ENCODE results near the gene BBS10. TPM values are rescaled to one million over a fixed set of nuclear protein-coding genes. Genes with fewer than 3 reads are reported as not detected.
"Not testable (repeated sequence)": the region's sequence is repeated elsewhere in the genome, so short reads cannot be mapped to it uniquely, and the experiment has no call there.

Gene BBS10
- total RNA-seq, 5 donors from 2014 or later (not counting 1 experiment from before 2014, with no cell fraction given), result 3.1 to 8.3 (median 7.3) TPM

DNA sequence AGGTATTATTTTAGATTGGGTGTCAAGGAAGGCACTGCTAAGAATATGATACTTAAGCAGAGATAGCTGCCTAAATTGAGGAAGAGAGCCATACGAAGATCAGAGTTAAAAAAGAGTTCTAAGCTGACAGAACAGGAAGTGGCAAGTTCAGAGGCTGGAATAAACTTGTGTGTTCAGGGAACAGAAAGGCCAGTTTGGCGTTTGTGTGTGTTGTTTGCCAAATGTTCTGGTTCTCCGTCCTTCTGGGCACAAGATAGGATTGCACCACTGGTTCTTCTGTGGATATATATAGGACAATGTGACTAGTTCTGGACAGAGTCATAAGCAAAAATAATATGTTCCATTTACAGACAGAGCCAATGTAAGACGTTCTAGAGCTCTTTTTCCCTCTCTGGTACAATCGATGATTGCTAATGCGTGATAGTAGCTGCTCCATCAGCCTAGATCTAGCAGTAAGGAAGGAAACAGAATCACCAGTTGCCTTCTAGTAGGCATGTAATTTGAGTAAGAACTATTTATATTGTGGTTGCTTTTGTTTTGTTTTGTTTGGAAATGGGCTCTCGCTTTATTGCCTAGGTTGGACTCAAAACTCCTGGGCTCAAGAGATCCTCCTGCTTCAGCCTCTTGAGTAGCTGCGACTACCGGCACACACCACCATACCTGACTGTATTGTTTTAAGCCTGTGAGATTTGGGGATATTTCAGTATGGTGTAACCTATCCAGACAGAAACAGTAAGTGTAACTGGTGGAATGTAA lies 7.4 kb downstream of the BBS10 start:
- no peak overlapping the region for H3K27ac Mint-ChIP-seq
- ChIA-PET POLR2A (no interaction called here), CTCF (no interaction called here)
- H3K4me3 Mint-ChIP-seq, result no peak overlapping the region
- no peaks in the 10 kb centered on the region for H3K36me3 ChIP-seq (ENCODE audit: control insufficient read depth in 2 of 2, extremely low read depth in 1 of 2, insufficient read depth in 1 of 2, low read length in 1 of 2)
- peaks cover 2 to 9% of the 10 kb centered on the region in 2 donors for H3K27me3 Mint-ChIP-seq
- no peaks in the 10 kb centered on the region for H3K9me3 ChIP-seq
- peaks cover 0 to 4% (median 0%) of the 10 kb centered on the region in 3 donors for H3K4me1 Mint-ChIP-seq
- no peaks in the 10 kb centered on the region for H3K36me3 Mint-ChIP-seq
- 33% methylated on average over 3 of the region's 9 CpGs for WGBS (ENCODE audit: insufficient coverage)
- no peaks in the 10 kb centered on the region for H3K27me3 ChIP-seq (replicated peaks in 1 of 2; ENCODE audit: control insufficient read depth in 2 of 2, extremely low read depth in 1 of 2, insufficient read depth in 2 of 2, low read length in 1 of 2)
- H3K4me3 ChIP-seq (ENCODE audit: control insufficient read depth in 1 of 2, extremely low read depth in 1 of 2, low read length in 1 of 2), result no peak overlapping the region
- H3K4me1 ChIP-seq (ENCODE audit: control insufficient read depth in 1 of 2, extremely low read depth in 1 of 2, insufficient read depth in 2 of 2, low read length in 2 of 2), result peaks cover 0 to 2% of the 10 kb centered on the region in 2 experiments
- no peak overlapping the region for H3K27ac ChIP-seq (ENCODE audit: low read length)
- ATAC-seq (replicated peaks in 1 of 4), result no peak
- no peak for DNase-seq
- H3K9me3 Mint-ChIP-seq, result no peaks in the 10 kb centered on the region

DNA sequence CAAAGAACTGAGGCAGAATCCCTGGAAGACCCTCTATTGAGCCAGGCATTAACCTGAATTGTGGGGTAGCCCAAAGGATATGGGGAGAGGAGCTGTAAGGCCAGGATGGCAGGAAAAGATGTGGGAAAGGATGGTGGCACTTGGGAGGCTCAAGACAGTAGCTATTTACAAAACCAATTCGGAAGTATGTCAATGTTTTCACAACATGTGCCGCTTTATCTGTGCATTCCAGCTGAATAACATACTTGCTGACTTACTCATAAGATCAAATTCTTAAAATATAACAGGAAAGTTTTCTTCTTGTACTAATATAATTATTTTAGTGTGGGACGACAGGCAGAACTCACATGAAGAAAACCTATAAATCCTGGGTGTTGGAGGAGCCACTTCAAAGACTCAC lies 10.6 kb downstream of the BBS10 start:
- ChIA-PET CTCF (interaction anchor here (0.7 to 0.9 kb wide), 2 partner anchors 11 to 85 kb away, joined by 3 read pairs; partner anchors contain the start of gene BBS10 (in 1 of the 2)), POLR2A (interaction anchor here in 1 of 2 donors (0.6 kb wide), 1 partner anchor 868 kb away, joined by 4 read pairs; no protein-coding TSS in a partner anchor)
- H3K4me1 ChIP-seq (ENCODE audit: control insufficient read depth in 1 of 2, extremely low read depth in 1 of 2, insufficient read depth in 2 of 2, low read length in 2 of 2), result no peaks in the 10 kb centered on the region
- no peak overlapping the region for H3K27ac Mint-ChIP-seq
- no peaks in the 10 kb centered on the region for H3K4me1 Mint-ChIP-seq
- no peaks in the 10 kb centered on the region for H3K27me3 ChIP-seq (replicated peaks in 1 of 2; ENCODE audit: control insufficient read depth in 2 of 2, extremely low read depth in 1 of 2, insufficient read depth in 2 of 2, low read length in 1 of 2)
- no peak overlapping the region for H3K4me3 Mint-ChIP-seq
- H3K9me3 ChIP-seq, result no peaks in the 10 kb centered on the region
- no peaks in the 10 kb centered on the region for H3K36me3 ChIP-seq (ENCODE audit: control insufficient read depth in 2 of 2, extremely low read depth in 1 of 2, insufficient read depth in 1 of 2, low read length in 1 of 2)
- H3K4me3 ChIP-seq (ENCODE audit: control insufficient read depth in 1 of 2, extremely low read depth in 1 of 2, low read length in 1 of 2), result no peak overlapping the region
- no peaks in the 10 kb centered on the region for H3K9me3 Mint-ChIP-seq
- DNase-seq (no peak), ATAC-seq (replicated peaks in 1 of 4) (no peak)
- no peaks in the 10 kb centered on the region for H3K36me3 Mint-ChIP-seq
- H3K27me3 Mint-ChIP-seq, result peaks cover 5 to 19% of the 10 kb centered on the region in 2 donors
- WGBS (ENCODE audit: insufficient coverage), result no CpG with 5 or more reads among the region's 3 CpGs
- H3K27ac ChIP-seq (ENCODE audit: low read length), result no peak overlapping the region

- Histone ChIP-seq H3K36me3 (ENCODE audit: control insufficient read depth in 2 of 2, extremely low read depth in 1 of 2, insufficient read depth in 1 of 2, low read length in 1 of 2) (no peaks in the 10 kb centered on the region), H3K27me3 (replicated peaks in 1 of 2; ENCODE audit: control insufficient read depth in 2 of 2, extremely low read depth in 1 of 2, insufficient read depth in 2 of 2, low read length in 1 of 2) (no peaks in the 10 kb centered on the region), H3K27ac (ENCODE audit: low read length) (no peak overlapping the region), H3K4me1 (ENCODE audit: control insufficient read depth in 1 of 2, extremely low read depth in 1 of 2, insufficient read depth in 2 of 2, low read length in 2 of 2) (no peaks in the 10 kb centered on the region), H3K4me3 (ENCODE audit: control insufficient read depth in 1 of 2, extremely low read depth in 1 of 2, low read length in 1 of 2) (no peak overlapping the region), H3K9me3 (no peaks in the 10 kb centered on the region)
- no CpG with 5 or more reads among the region's 1 CpG for WGBS (ENCODE audit: insufficient coverage)
- ChIA-PET POLR2A (no interaction called here), CTCF (no interaction called here)
- Mint-ChIP-seq H3K4me1 (no peaks in the 10 kb centered on the region), H3K4me3 (no peak overlapping the region), H3K36me3 (no peaks in the 10 kb centered on the region), H3K27me3 (peaks cover 12 to 43% of the 10 kb centered on the region in 2 donors), H3K9me3 (no peaks in the 10 kb centered on the region), H3K27ac (no peak overlapping the region)
- no peak for DNase-seq
- ATAC-seq (replicated peaks in 1 of 4), result no peak
These were observed 15.6 kb downstream of the BBS10 start for GRCh38 chr12:76332606-76333005.

- Mint-ChIP-seq H3K9me3 (no peaks in the 10 kb centered on the region), H3K27ac (no peak overlapping the region), H3K36me3 (no peaks in the 10 kb centered on the region), H3K4me1 (no peaks in the 10 kb centered on the region), H3K27me3 (peaks cover 12 to 39% of the 10 kb centered on the region in 2 donors), H3K4me3 (no peak overlapping the region)
- Histone ChIP-seq H3K27ac (ENCODE audit: low read length) (no peak overlapping the region), H3K4me1 (ENCODE audit: control insufficient read depth in 1 of 2, extremely low read depth in 1 of 2, insufficient read depth in 2 of 2, low read length in 2 of 2) (no peaks in the 10 kb centered on the region), H3K36me3 (ENCODE audit: control insufficient read depth in 2 of 2, extremely low read depth in 1 of 2, insufficient read depth in 1 of 2, low read length in 1 of 2) (no peaks in the 10 kb centered on the region), H3K9me3 (no peaks in the 10 kb centered on the region), H3K27me3 (replicated peaks in 1 of 2; ENCODE audit: control insufficient read depth in 2 of 2, extremely low read depth in 1 of 2, insufficient read depth in 2 of 2, low read length in 1 of 2) (no peaks in the 10 kb centered on the region), H3K4me3 (ENCODE audit: control insufficient read depth in 1 of 2, extremely low read depth in 1 of 2, low read length in 1 of 2) (no peak overlapping the region)
- POLR2A ChIA-PET, result no interaction called here
- no CpG with 5 or more reads among the region's 5 CpGs for WGBS (ENCODE audit: insufficient coverage)
- ATAC-seq (replicated peaks in 1 of 4) (no peak), DNase-seq (no peak)
- CTCF ChIA-PET, result interaction anchor here in 1 of 2 donors (0.6 kb wide), 1 partner anchor 437 kb away, joined by 9 read pairs; no protein-coding TSS in a partner anchor
These were observed 18.6 kb downstream of the BBS10 start for GRCh38 chr12:76329606-76330005.

GRCh38 chr12:76329159-76329558 lies 19.1 kb downstream of the BBS10 start:
- H3K36me3 ChIP-seq (ENCODE audit: control insufficient read depth in 2 of 2, extremely low read depth in 1 of 2, insufficient read depth in 1 of 2, low read length in 1 of 2), result no peaks in the 10 kb centered on the region
- H3K27me3 Mint-ChIP-seq, result peaks cover 12 to 39% of the 10 kb centered on the region in 2 donors
- H3K4me3 Mint-ChIP-seq, result no peak overlapping the region
- WGBS (ENCODE audit: insufficient coverage), result 64% methylated on average over 1 of the region's 2 CpGs
- no peaks in the 10 kb centered on the region for H3K27me3 ChIP-seq (replicated peaks in 1 of 2; ENCODE audit: control insufficient read depth in 2 of 2, extremely low read depth in 1 of 2, insufficient read depth in 2 of 2, low read length in 1 of 2)
- no peak overlapping the region for H3K27ac ChIP-seq (ENCODE audit: low read length)
- no peaks in the 10 kb centered on the region for H3K4me1 Mint-ChIP-seq
- no peak overlapping the region for H3K4me3 ChIP-seq (ENCODE audit: control insufficient read depth in 1 of 2, extremely low read depth in 1 of 2, low read length in 1 of 2)
- H3K27ac Mint-ChIP-seq, result no peak overlapping the region
- no peak for DNase-seq
- H3K9me3 ChIP-seq, result no peaks in the 10 kb centered on the region
- no peaks in the 10 kb centered on the region for H3K36me3 Mint-ChIP-seq
- no peaks in the 10 kb centered on the region for H3K4me1 ChIP-seq (ENCODE audit: control insufficient read depth in 1 of 2, extremely low read depth in 1 of 2, insufficient read depth in 2 of 2, low read length in 2 of 2)
- CTCF ChIA-PET, result no interaction called here
- H3K9me3 Mint-ChIP-seq, result no peaks in the 10 kb centered on the region
- no peak for ATAC-seq (replicated peaks in 1 of 4)
- POLR2A ChIA-PET, result no interaction called here

- H3K4me3 ChIP-seq (ENCODE audit: control insufficient read depth in 1 of 2, extremely low read depth in 1 of 2, low read length in 1 of 2); ATAC-seq (replicated peaks in 1 of 4); H3K36me3 Mint-ChIP-seq; H3K9me3 ChIP-seq; POLR2A ChIA-PET; H3K27ac ChIP-seq (ENCODE audit: low read length); DNase-seq; H3K36me3 ChIP-seq (ENCODE audit: control insufficient read depth in 2 of 2, extremely low read depth in 1 of 2, insufficient read depth in 1 of 2, low read length in 1 of 2); H3K4me1 ChIP-seq (ENCODE audit: control insufficient read depth in 1 of 2, extremely low read depth in 1 of 2, insufficient read depth in 2 of 2, low read length in 2 of 2); CTCF ChIA-PET; H3K4me1 Mint-ChIP-seq; H3K27ac Mint-ChIP-seq; H3K4me3 Mint-ChIP-seq; H3K9me3 Mint-ChIP-seq; H3K27me3 ChIP-seq (replicated peaks in 1 of 2; ENCODE audit: control insufficient read depth in 2 of 2, extremely low read depth in 1 of 2, insufficient read depth in 2 of 2, low read length in 1 of 2): not testable (repeated sequence)
- WGBS (ENCODE audit: insufficient coverage), result 91% methylated on average over 16 of the region's 32 CpGs
- peaks cover 11 to 14% of the 10 kb centered on the region in 2 donors for H3K27me3 Mint-ChIP-seq
These were observed 28.5 kb downstream of the BBS10 start for GRCh38 chr12:76319595-76320319.

All from T-cell (primary cell).